HEK293 (cell line): ENCODE results near the gene PAQR5.

Experiments used
- BCL11A ChIP-seq: fragments of 450-650 bp; formaldehyde crosslinking; IDR thresholded peaks from 2 replicates; pipeline ENCODE4 v1.5.1; 2016; ENCODE audit warnings: low read depth, missing biosample characterization, missing genetic modification characterization
- GLIS1 ChIP-seq: fragments of 450-650 bp; formaldehyde crosslinking; IDR thresholded peaks from 2 replicates; pipeline ENCODE4 v1.5.1; 2016; ENCODE audit warnings: missing biosample characterization, missing genetic modification characterization
- HOXA7 ChIP-seq: sonication (generic); formaldehyde crosslinking; IDR thresholded peaks from 2 replicates; pipeline ENCODE4 v1.8.1; 2022; ENCODE audit warnings: missing genetic modification reagents, borderline replicate concordance
- MZF1 ChIP-seq: fragments of 450-650 bp; formaldehyde crosslinking; IDR thresholded peaks from 2 replicates; pipeline ENCODE4 v1.5.1; 2017; ENCODE audit warnings: missing biosample characterization, missing genetic modification characterization, borderline replicate concordance
- OSR2 ChIP-seq: fragments of 450-650 bp; formaldehyde crosslinking; IDR thresholded peaks from 2 replicates; pipeline ENCODE4 v1.5.1; 2016; ENCODE audit warnings: missing biosample characterization, missing genetic modification characterization
- ZBTB17 ChIP-seq: fragments of 450-650 bp; formaldehyde crosslinking; IDR thresholded peaks from 2 replicates; pipeline ENCODE4 v1.5.1; 2016; ENCODE audit warnings: missing biosample characterization, missing genetic modification characterization
- ZFP3 ChIP-seq: fragments of 450-650 bp; formaldehyde crosslinking; IDR thresholded peaks from 2 replicates; pipeline ENCODE4 v1.5.1; 2016; ENCODE audit warnings: low read depth, missing biosample characterization, missing genetic modification characterization
- ZNF169 ChIP-seq: fragments of 450-650 bp; formaldehyde crosslinking; IDR thresholded peaks from 2 replicates; pipeline ENCODE4 v1.5.1; 2016; ENCODE audit warnings: missing biosample characterization, missing genetic modification characterization
- ZNF175 ChIP-seq: fragments of 450-650 bp; formaldehyde crosslinking; IDR thresholded peaks from 2 replicates; pipeline ENCODE4 v1.5.1; 2016; ENCODE audit warnings: missing biosample characterization, missing genetic modification characterization
- ZNF37A ChIP-seq: fragments of 450-650 bp; IDR thresholded peaks from 2 replicates; pipeline ENCODE4 v1.5.1; 2018; ENCODE audit warnings: missing biosample characterization, missing genetic modification characterization
- ZNF416 ChIP-seq: fragments of 450-650 bp; formaldehyde crosslinking; IDR thresholded peaks from 2 replicates; pipeline ENCODE4 v1.5.1; 2016; ENCODE audit warnings: missing biosample characterization, missing genetic modification characterization
- ZNF48 ChIP-seq: fragments of 450-650 bp; formaldehyde crosslinking; IDR thresholded peaks from 2 replicates; pipeline ENCODE4 v1.5.1; 2016; ENCODE audit warnings: missing biosample characterization, missing genetic modification characterization
- ZNF510 ChIP-seq: fragments of 450-650 bp; formaldehyde crosslinking; IDR thresholded peaks from 2 replicates; pipeline ENCODE4 v1.5.1; 2018; ENCODE audit warnings: mild to moderate bottlenecking, missing genetic modification characterization, missing biosample characterization; ENCODE audit not compliant: insufficient replicate concordance
- ZNF521 ChIP-seq: fragments of 450-650 bp; formaldehyde crosslinking; IDR thresholded peaks from 2 replicates; pipeline ENCODE4 v1.5.1; 2017; ENCODE audit warnings: missing biosample characterization, mild to moderate bottlenecking, missing genetic modification characterization
- ZNF571 ChIP-seq: fragments of 450-650 bp; formaldehyde crosslinking; IDR thresholded peaks from 2 replicates; pipeline ENCODE4 v1.5.0; 2017; ENCODE audit warnings: missing biosample characterization, missing genetic modification characterization
- ZNF596 ChIP-seq: fragments of 450-650 bp; IDR thresholded peaks from 2 replicates; pipeline ENCODE4 v1.5.0; 2018; ENCODE audit warnings: missing biosample characterization, mild to moderate bottlenecking, missing genetic modification characterization, moderate library complexity
- ZNF610 ChIP-seq: fragments of 450-650 bp; formaldehyde crosslinking; IDR thresholded peaks from 2 replicates; pipeline ENCODE4 v1.5.1; 2016; ENCODE audit warnings: missing biosample characterization, missing genetic modification characterization, borderline replicate concordance
- ZNF768 ChIP-seq: fragments of 450-650 bp; formaldehyde crosslinking; IDR thresholded peaks from 2 replicates; pipeline ENCODE4 v1.5.1; 2018; ENCODE audit warnings: missing biosample characterization, mild to moderate bottlenecking, missing genetic modification characterization
- TF ChIP-seq, protein P1 (sequence below): fragments of 450-650 bp; formaldehyde crosslinking; IDR thresholded peaks from 2 replicates; pipeline ENCODE4 v1.5.1; 2016; ENCODE audit warnings: missing biosample characterization, missing genetic modification characterization
- TF ChIP-seq, protein P2 (sequence below): fragments of 450-650 bp; formaldehyde crosslinking; IDR thresholded peaks from 2 replicates; pipeline ENCODE4 v1.5.1; 2016; ENCODE audit warnings: missing biosample characterization, missing genetic modification characterization
- TF ChIP-seq, protein P3 (sequence below): fragments of 450-650 bp; formaldehyde crosslinking; IDR thresholded peaks from 2 replicates; pipeline ENCODE4 v1.5.1; 2016; ENCODE audit warnings: missing biosample characterization, missing genetic modification characterization
- TF ChIP-seq, protein P4 (sequence below): fragments of 450-650 bp; formaldehyde crosslinking; IDR thresholded peaks from 2 replicates; pipeline ENCODE4 v1.5.1; 2016; ENCODE audit warnings: missing biosample characterization, missing genetic modification characterization
- TF ChIP-seq, protein P5 (sequence below): fragments of 450-650 bp; formaldehyde crosslinking; IDR thresholded peaks from 2 replicates; pipeline ENCODE4 v1.5.1; 2017; ENCODE audit warnings: missing biosample characterization, missing genetic modification characterization
- TF ChIP-seq, protein P6 (sequence below): fragments of 450-650 bp; formaldehyde crosslinking; IDR thresholded peaks from 2 replicates; pipeline ENCODE4 v1.5.1; 2016; ENCODE audit warnings: missing biosample characterization, missing genetic modification characterization
- TF ChIP-seq, protein P7 (sequence below): IDR thresholded peaks from 2 replicates; pipeline ENCODE4 v1.6.1; 2011; ENCODE audit warnings: mild to moderate bottlenecking, low read depth, low read length, borderline replicate concordance

The PAQR5 gene

DNA sequence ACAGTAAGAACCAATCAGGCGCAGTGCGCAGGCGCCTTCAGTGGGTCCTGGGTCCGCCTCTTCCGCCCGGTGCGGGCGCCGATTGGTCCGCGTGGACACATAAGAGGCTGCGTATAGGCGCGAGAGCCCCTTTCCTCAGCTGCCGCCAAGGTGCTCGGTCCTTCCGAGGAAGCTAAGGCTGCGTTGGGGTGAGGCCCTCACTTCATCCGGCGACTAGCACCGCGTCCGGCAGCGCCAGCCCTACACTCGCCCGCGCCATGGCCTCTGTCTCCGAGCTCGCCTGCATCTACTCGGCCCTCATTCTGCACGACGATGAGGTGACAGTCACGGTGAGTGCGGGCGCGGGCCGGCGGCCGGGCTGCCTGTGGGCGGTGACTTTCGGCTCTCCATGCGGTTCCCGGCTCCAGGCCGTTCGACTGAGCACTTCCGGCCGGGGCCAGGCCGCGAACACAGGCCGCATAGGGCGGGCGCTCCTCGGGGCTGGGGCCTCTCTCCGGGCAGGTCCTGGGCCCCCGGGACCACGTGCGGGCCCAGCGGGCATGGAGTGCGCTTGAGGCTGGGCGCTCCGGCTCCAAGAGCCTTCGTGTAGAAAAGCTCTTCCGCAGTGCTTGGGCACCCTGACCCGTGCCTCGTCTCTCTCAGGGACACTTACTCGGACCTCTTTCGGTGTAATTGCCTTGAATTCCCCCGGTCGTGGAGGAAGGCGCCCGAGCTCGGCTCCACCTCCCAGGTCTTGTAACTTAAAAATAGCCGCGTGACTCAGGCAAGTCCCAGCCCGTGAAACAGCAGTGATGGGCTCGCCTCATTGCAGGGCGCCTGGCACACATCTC lies 154.2 kb downstream of the PAQR5 start, which contains the start of gene RPLP1 (continued):
- TF ChIP-seq ZNF571 (tag by site-specific recombination) (no peak), ZNF521 (no peak), ZNF48 (tag by site-specific recombination) (no peak), OSR2 (tag by site-specific recombination) (no peak), ZNF510 (tag by site-specific recombination) (no peak), ZNF175 (no peak), ZNF768 (tag by site-specific recombination) (peak; percentile 47; the same call in 1 of the 2 replicates), BCL11A (tag by site-specific recombination) (no peak), ZNF416 (tag by site-specific recombination) (peak; percentile 45; the same call in 1 of the 2 replicates), ZNF596 (no peak; the same call in 1 of the 2 replicates), HOXA7 (CRISPR knock-in tag) (no peak), GLIS1 (tag by site-specific recombination) (no peak), ZNF37A (tag by site-specific recombination) (no peak), ZBTB17 (tag by site-specific recombination) (peak; percentile 88), ZNF610 (peak; percentile 81), MZF1 (tag by site-specific recombination) (no peak), ZFP3 (tag by site-specific recombination) (no peak), ZNF169 (peak; percentile 90)
- TF ChIP-seq, protein P1, sequence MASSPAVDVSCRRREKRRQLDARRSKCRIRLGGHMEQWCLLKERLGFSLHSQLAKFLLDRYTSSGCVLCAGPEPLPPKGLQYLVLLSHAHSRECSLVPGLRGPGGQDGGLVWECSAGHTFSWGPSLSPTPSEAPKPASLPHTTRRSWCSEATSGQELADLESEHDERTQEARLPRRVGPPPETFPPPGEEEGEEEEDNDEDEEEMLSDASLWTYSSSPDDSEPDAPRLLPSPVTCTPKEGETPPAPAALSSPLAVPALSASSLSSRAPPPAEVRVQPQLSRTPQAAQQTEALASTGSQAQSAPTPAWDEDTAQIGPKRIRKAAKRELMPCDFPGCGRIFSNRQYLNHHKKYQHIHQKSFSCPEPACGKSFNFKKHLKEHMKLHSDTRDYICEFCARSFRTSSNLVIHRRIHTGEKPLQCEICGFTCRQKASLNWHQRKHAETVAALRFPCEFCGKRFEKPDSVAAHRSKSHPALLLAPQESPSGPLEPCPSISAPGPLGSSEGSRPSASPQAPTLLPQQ, result peak; percentile 92
- TF ChIP-seq, protein P2, sequence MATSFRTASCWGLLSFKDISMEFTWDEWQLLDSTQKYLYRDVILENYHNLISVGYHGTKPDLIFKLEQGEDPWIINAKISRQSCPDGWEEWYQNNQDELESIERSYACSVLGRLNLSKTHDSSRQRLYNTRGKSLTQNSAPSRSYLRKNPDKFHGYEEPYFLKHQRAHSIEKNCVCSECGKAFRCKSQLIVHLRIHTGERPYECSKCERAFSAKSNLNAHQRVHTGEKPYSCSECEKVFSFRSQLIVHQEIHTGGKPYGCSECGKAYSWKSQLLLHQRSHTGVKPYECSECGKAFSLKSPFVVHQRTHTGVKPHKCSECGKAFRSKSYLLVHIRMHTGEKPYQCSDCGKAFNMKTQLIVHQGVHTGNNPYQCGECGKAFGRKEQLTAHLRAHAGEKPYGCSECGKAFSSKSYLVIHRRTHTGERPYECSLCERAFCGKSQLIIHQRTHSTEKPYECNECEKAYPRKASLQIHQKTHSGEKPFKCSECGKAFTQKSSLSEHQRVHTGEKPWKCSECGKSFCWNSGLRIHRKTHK (tag by site-specific recombination), result no peak
- TF ChIP-seq, protein P3, sequence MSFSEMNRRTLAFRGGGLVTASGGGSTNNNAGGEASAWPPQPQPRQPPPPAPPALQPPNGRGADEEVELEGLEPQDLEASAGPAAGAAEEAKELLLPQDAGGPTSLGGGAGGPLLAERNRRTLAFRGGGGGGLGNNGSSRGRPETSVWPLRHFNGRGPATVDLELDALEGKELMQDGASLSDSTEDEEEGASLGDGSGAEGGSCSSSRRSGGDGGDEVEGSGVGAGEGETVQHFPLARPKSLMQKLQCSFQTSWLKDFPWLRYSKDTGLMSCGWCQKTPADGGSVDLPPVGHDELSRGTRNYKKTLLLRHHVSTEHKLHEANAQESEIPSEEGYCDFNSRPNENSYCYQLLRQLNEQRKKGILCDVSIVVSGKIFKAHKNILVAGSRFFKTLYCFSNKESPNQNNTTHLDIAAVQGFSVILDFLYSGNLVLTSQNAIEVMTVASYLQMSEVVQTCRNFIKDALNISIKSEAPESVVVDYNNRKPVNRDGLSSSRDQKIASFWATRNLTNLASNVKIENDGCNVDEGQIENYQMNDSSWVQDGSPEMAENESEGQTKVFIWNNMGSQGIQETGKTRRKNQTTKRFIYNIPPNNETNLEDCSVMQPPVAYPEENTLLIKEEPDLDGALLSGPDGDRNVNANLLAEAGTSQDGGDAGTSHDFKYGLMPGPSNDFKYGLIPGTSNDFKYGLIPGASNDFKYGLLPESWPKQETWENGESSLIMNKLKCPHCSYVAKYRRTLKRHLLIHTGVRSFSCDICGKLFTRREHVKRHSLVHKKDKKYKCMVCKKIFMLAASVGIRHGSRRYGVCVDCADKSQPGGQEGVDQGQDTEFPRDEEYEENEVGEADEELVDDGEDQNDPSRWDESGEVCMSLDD (tag by site-specific recombination), result peak; percentile 82
- TF ChIP-seq, protein P4, sequence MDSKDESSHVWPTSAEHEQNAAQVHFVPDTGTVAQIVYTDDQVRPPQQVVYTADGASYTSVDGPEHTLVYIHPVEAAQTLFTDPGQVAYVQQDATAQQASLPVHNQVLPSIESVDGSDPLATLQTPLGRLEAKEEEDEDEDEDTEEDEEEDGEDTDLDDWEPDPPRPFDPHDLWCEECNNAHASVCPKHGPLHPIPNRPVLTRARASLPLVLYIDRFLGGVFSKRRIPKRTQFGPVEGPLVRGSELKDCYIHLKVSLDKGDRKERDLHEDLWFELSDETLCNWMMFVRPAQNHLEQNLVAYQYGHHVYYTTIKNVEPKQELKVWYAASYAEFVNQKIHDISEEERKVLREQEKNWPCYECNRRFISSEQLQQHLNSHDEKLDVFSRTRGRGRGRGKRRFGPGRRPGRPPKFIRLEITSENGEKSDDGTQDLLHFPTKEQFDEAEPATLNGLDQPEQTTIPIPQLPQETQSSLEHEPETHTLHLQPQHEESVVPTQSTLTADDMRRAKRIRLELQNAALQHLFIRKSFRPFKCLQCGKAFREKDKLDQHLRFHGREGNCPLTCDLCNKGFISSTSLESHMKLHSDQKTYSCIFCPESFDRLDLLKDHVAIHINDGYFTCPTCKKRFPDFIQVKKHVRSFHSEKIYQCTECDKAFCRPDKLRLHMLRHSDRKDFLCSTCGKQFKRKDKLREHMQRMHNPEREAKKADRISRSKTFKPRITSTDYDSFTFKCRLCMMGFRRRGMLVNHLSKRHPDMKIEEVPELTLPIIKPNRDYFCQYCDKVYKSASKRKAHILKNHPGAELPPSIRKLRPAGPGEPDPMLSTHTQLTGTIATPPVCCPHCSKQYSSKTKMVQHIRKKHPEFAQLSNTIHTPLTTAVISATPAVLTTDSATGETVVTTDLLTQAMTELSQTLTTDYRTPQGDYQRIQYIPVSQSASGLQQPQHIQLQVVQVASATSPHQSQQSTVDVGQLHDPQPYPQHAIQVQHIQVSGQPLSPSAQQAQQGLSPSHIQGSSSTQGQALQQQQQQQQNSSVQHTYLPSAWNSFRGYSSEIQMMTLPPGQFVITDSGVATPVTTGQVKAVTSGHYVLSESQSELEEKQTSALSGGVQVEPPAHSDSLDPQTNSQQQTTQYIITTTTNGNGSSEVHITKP (tag by site-specific recombination), result no peak
- TF ChIP-seq, protein P5, sequence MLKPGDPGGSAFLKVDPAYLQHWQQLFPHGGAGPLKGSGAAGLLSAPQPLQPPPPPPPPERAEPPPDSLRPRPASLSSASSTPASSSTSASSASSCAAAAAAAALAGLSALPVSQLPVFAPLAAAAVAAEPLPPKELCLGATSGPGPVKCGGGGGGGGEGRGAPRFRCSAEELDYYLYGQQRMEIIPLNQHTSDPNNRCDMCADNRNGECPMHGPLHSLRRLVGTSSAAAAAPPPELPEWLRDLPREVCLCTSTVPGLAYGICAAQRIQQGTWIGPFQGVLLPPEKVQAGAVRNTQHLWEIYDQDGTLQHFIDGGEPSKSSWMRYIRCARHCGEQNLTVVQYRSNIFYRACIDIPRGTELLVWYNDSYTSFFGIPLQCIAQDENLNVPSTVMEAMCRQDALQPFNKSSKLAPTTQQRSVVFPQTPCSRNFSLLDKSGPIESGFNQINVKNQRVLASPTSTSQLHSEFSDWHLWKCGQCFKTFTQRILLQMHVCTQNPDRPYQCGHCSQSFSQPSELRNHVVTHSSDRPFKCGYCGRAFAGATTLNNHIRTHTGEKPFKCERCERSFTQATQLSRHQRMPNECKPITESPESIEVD (tag by site-specific recombination), result no peak
- TF ChIP-seq, protein P6, sequence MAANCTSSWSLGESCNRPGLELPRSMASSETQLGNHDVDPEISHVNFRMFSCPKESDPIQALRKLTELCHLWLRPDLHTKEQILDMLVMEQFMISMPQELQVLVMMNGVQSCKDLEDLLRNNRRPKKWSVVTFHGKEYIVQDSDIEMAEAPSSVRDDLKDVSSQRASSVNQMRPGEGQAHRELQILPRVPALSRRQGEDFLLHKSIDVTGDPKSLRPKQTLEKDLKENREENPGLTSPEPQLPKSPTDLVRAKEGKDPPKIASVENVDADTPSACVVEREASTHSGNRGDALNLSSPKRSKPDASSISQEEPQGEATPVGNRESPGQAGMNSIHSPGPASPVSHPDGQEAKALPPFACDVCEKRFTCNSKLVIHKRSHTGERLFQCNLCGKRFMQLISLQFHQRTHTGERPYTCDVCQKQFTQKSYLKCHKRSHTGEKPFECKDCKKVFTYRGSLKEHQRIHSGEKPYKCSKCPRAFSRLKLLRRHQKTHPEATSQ, result peak; percentile 90
- TF ChIP-seq, protein P7, sequence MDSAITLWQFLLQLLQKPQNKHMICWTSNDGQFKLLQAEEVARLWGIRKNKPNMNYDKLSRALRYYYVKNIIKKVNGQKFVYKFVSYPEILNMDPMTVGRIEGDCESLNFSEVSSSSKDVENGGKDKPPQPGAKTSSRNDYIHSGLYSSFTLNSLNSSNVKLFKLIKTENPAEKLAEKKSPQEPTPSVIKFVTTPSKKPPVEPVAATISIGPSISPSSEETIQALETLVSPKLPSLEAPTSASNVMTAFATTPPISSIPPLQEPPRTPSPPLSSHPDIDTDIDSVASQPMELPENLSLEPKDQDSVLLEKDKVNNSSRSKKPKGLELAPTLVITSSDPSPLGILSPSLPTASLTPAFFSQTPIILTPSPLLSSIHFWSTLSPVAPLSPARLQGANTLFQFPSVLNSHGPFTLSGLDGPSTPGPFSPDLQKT, result peak; percentile 56; the same call in 1 of the 2 replicates
